Measurements from ENCODE around the gene KMT5C.

The KMT5C gene

GRCh38 chr19:55340784-55341147, 1.1 kb downstream of the KMT5C start:
- Histone ChIP-seq H3K79me2 (ENCODE audit: control insufficient read depth, insufficient read depth, low read length, poor library complexity) (peaks cover 8% of the 10 kb centered on the region), H3K9ac (ENCODE audit: low read length) (peak overlapping the region; percentile 81), H2BK120ac (ENCODE audit: insufficient read depth, low read length, poor library complexity) (peak overlapping the region; percentile 81), H3K4ac (ENCODE audit: low read depth, low read length) (peak overlapping the region; percentile 95), H2AFZ (ENCODE audit: insufficient read depth, low read length, poor library complexity) (no peak overlapping the region), H3K9me3 (ENCODE audit: insufficient read depth, low read depth, low read length) (no peaks in the 10 kb centered on the region), H4K91ac (ENCODE audit: low read depth, low read length) (peak overlapping the region; percentile 95), H3K27ac (ENCODE audit: low read depth, low read length) (peak overlapping the region; percentile 73), H2BK5ac (ENCODE audit: low read depth, low read length, poor library complexity) (peak overlapping the region; percentile 86), H3K14ac (ENCODE audit: low read length) (peak overlapping the region; percentile 98), H4K8ac (ENCODE audit: low read depth, low read length) (peak overlapping the region; percentile 87), H3K4me3 (ENCODE audit: low read depth, low read length) (peak overlapping the region; percentile 76), H3K36me3 (ENCODE audit: control insufficient read depth in 1 of 2, insufficient read depth in 2 of 2, low read length in 2 of 2) (peaks cover 29 to 35% of the 10 kb centered on the region in 2 experiments), H3K23ac (ENCODE audit: low read length) (no peak overlapping the region), H4K12ac (ENCODE audit: low read depth, low read length) (peak overlapping the region; percentile 33), H2AK5ac (ENCODE audit: low read length) (peak overlapping the region; percentile 99), H3K4me1 (ENCODE audit: control insufficient read depth in 1 of 2, insufficient read depth in 2 of 2, low read length in 2 of 2) (peaks cover 10 to 27% of the 10 kb centered on the region in 2 experiments), H3K79me1 (ENCODE audit: low read length) (peaks cover 28% of the 10 kb centered on the region), H3K4me2 (ENCODE audit: low read length) (peak overlapping the region; percentile 90), H2BK12ac (ENCODE audit: low read length) (peak overlapping the region; percentile 26), H3K27me3 (ENCODE audit: insufficient read depth, low read length) (no peaks in the 10 kb centered on the region), H3K18ac (ENCODE audit: low read length) (peak overlapping the region; percentile 96)
- WGBS (ENCODE audit: extremely low coverage, insufficient coverage, insufficient read length), result no CpG with 5 or more reads among the region's 24 CpGs
- DNase-seq, result peak in 1 of 2 donors; percentile 39

- Histone ChIP-seq H3K36me3 (ENCODE audit: control insufficient read depth in 1 of 2, insufficient read depth in 2 of 2, low read length in 2 of 2) (peaks cover 30 to 40% of the 10 kb centered on the region in 2 experiments), H3K4me2 (ENCODE audit: low read length) (peak overlapping the region; percentile 90), H3K9ac (ENCODE audit: low read length) (no peak overlapping the region), H2BK12ac (ENCODE audit: low read length) (no peak overlapping the region), H3K23ac (ENCODE audit: low read length) (no peak overlapping the region), H3K14ac (ENCODE audit: low read length) (no peak overlapping the region), H3K18ac (ENCODE audit: low read length) (no peak overlapping the region), H2BK120ac (ENCODE audit: insufficient read depth, low read length, poor library complexity) (no peak overlapping the region), H2AK5ac (ENCODE audit: low read length) (no peak overlapping the region), H3K4ac (ENCODE audit: low read depth, low read length) (no peak overlapping the region), H4K91ac (ENCODE audit: low read depth, low read length) (no peak overlapping the region), H3K79me2 (ENCODE audit: control insufficient read depth, insufficient read depth, low read length, poor library complexity) (peaks cover 8% of the 10 kb centered on the region), H2BK5ac (ENCODE audit: low read depth, low read length, poor library complexity) (no peak overlapping the region), H2AFZ (ENCODE audit: insufficient read depth, low read length, poor library complexity) (no peak overlapping the region), H3K4me1 (ENCODE audit: control insufficient read depth in 1 of 2, insufficient read depth in 2 of 2, low read length in 2 of 2) (peaks cover 10 to 27% of the 10 kb centered on the region in 2 experiments), H3K79me1 (ENCODE audit: low read length) (peaks cover 28% of the 10 kb centered on the region), H3K27me3 (ENCODE audit: insufficient read depth, low read length) (no peaks in the 10 kb centered on the region), H3K4me3 (ENCODE audit: low read depth, low read length) (peak overlapping the region; percentile 76), H3K9me3 (ENCODE audit: insufficient read depth, low read depth, low read length) (no peaks in the 10 kb centered on the region), H4K8ac (ENCODE audit: low read depth, low read length) (no peak overlapping the region), H4K12ac (ENCODE audit: low read depth, low read length) (no peak overlapping the region), H3K27ac (ENCODE audit: low read depth, low read length) (no peak overlapping the region)
- peak; percentile 50 to 78 for DNase-seq
- WGBS (ENCODE audit: extremely low coverage, insufficient coverage, insufficient read length), result no CpG with 5 or more reads among the region's 15 CpGs
Measured at GRCh38 chr19:55341171-55341588, 1.5 kb downstream of the KMT5C start.

GRCh38 chr19:55341595-55342531, 2.2 kb downstream of the KMT5C start:
- no peak overlapping the region for H2AFZ ChIP-seq (ENCODE audit: insufficient read depth, low read length, poor library complexity)
- H3K36me3 ChIP-seq (ENCODE audit: control insufficient read depth in 1 of 2, insufficient read depth in 2 of 2, low read length in 2 of 2), result peaks cover 36 to 46% of the 10 kb centered on the region in 2 experiments
- H3K18ac ChIP-seq (ENCODE audit: low read length), result peak overlapping the region; percentile 7

GRCh38 chr19:55344444-55344843, 4.8 kb downstream of the KMT5C start:
- peaks cover 7% of the 10 kb centered on the region for H3K79me2 ChIP-seq (ENCODE audit: control insufficient read depth, insufficient read depth, low read length, poor library complexity)

More at GRCh38 chr19:55341595-55342531, 2.2 kb downstream of the KMT5C start:
- Histone ChIP-seq H2BK5ac (ENCODE audit: low read depth, low read length, poor library complexity) (no peak overlapping the region), H2BK12ac (ENCODE audit: low read length) (no peak overlapping the region), H2AK5ac (ENCODE audit: low read length) (no peak overlapping the region), H3K9me3 (ENCODE audit: insufficient read depth, low read depth, low read length) (no peaks in the 10 kb centered on the region), H3K4me3 (ENCODE audit: low read depth, low read length) (no peak overlapping the region), H3K4ac (ENCODE audit: low read depth, low read length) (no peak overlapping the region), H3K14ac (ENCODE audit: low read length) (no peak overlapping the region), H3K9ac (ENCODE audit: low read length) (no peak overlapping the region), H3K23ac (ENCODE audit: low read length) (no peak overlapping the region), H3K79me1 (ENCODE audit: low read length) (peaks cover 28% of the 10 kb centered on the region), H3K27ac (ENCODE audit: low read depth, low read length) (no peak overlapping the region), H4K91ac (ENCODE audit: low read depth, low read length) (no peak overlapping the region), H3K4me1 (ENCODE audit: control insufficient read depth in 1 of 2, insufficient read depth in 2 of 2, low read length in 2 of 2) (peaks cover 10 to 27% of the 10 kb centered on the region in 2 experiments), H3K4me2 (ENCODE audit: low read length) (peak overlapping the region; percentile 63), H3K79me2 (ENCODE audit: control insufficient read depth, insufficient read depth, low read length, poor library complexity) (peaks cover 8% of the 10 kb centered on the region), H3K27me3 (ENCODE audit: insufficient read depth, low read length) (no peaks in the 10 kb centered on the region), H4K8ac (ENCODE audit: low read depth, low read length) (no peak overlapping the region), H4K12ac (ENCODE audit: low read depth, low read length) (no peak overlapping the region), H2BK120ac (ENCODE audit: insufficient read depth, low read length, poor library complexity) (no peak overlapping the region)
- no CpG with 5 or more reads among the region's 50 CpGs for WGBS (ENCODE audit: extremely low coverage, insufficient coverage, insufficient read length)
- DNase-seq, result no peak

More at GRCh38 chr19:55344444-55344843, 4.8 kb downstream of the KMT5C start:
- Histone ChIP-seq H3K4me1 (ENCODE audit: control insufficient read depth in 1 of 2, insufficient read depth in 2 of 2, low read length in 2 of 2) (peaks cover 13 to 28% of the 10 kb centered on the region in 2 experiments), H3K36me3 (ENCODE audit: control insufficient read depth in 1 of 2, insufficient read depth in 2 of 2, low read length in 2 of 2) (peaks cover 47 to 59% of the 10 kb centered on the region in 2 experiments), H3K79me1 (ENCODE audit: low read length) (peaks cover 22% of the 10 kb centered on the region), H3K4me2 (ENCODE audit: low read length) (no peak overlapping the region), H3K18ac (ENCODE audit: low read length) (peak overlapping the region; percentile 80), H3K27ac (ENCODE audit: low read depth, low read length) (no peak overlapping the region), H2BK5ac (ENCODE audit: low read depth, low read length, poor library complexity) (peak overlapping the region; percentile 58), H2AFZ (ENCODE audit: insufficient read depth, low read length, poor library complexity) (no peak overlapping the region), H3K23ac (ENCODE audit: low read length) (no peak overlapping the region), H3K4me3 (ENCODE audit: low read depth, low read length) (no peak overlapping the region), H3K4ac (ENCODE audit: low read depth, low read length) (peak overlapping the region; percentile 44), H4K12ac (ENCODE audit: low read depth, low read length) (peak overlapping the region; percentile 22), H2BK120ac (ENCODE audit: insufficient read depth, low read length, poor library complexity) (peak overlapping the region; percentile 83), H4K91ac (ENCODE audit: low read depth, low read length) (peak overlapping the region; percentile 78), H2BK12ac (ENCODE audit: low read length) (peak overlapping the region; percentile 6), H4K8ac (ENCODE audit: low read depth, low read length) (peak overlapping the region; percentile 44), H2AK5ac (ENCODE audit: low read length) (peak overlapping the region; percentile 44), H3K14ac (ENCODE audit: low read length) (peak overlapping the region; percentile 55), H3K9me3 (ENCODE audit: insufficient read depth, low read depth, low read length) (no peaks in the 10 kb centered on the region), H3K9ac (ENCODE audit: low read length) (peak overlapping the region; percentile 14), H3K27me3 (ENCODE audit: insufficient read depth, low read length) (no peaks in the 10 kb centered on the region)
- peak in 1 of 2 donors; percentile 36 for DNase-seq
- no CpG with 5 or more reads among the region's 9 CpGs for WGBS (ENCODE audit: extremely low coverage, insufficient coverage, insufficient read length)

Data from trophoblast cell (in vitro differentiated cells and primary cell).